Kidney (tissue), 2 donors: ENCODE measurements around the gene ATP13A1. TPM values are rescaled to one million over a fixed set of nuclear protein-coding genes. Genes with fewer than 3 reads are reported as not detected.

Source experiments
- polyA plus RNA-seq: library from polyadenylated mRNA; stranded (reverse); fragments of 350-450 nt; fragmentation: Illumina TruSeq; extraction: RNeasy Lipid Tissue Mini Kit (QIAGEN cat#74804); gene quantifications from one replicate; pipeline ENCODE4 v1.2.3, GENCODE V29; 2014; ENCODE audit warnings: low read depth, low replicate concordance; ENCODE audit not compliant: insufficient read depth
- total RNA-seq: library from RNA; stranded (reverse); fragmentation: NEBNext Ultra II Directional; extraction: Animal tissue kit (Norgen Biotek cat#: 25700); gene quantifications from one replicate; pipeline ENCODE4 v1.2.1, GENCODE V29; 2021
- donor health status: DM: yes; HTN: yes; CAD: no.

Gene ATP13A1
- total and polyA plus RNA-seq, 2 donors from 2014 or later, result 30.1 to 78.1 TPM

Other genes with a start within 250 kb of the ATP13A1 start
- 3.7 TPM for gene TSSK6, start 148.1 kb downstream of the ATP13A1 start, total RNA-seq
- 1.4 TPM for gene TSSK6, start 148.1 kb downstream of the ATP13A1 start, polyA plus RNA-seq
- 328 TPM for gene NDUFA13, start 147.5 kb downstream of the ATP13A1 start, total RNA-seq
- 627 TPM for gene NDUFA13, start 147.5 kb downstream of the ATP13A1 start, polyA plus RNA-seq
- 3.7 TPM for gene YJEFN3, start 134.8 kb downstream of the ATP13A1 start, total RNA-seq
- 3.1 TPM for gene YJEFN3, start 134.8 kb downstream of the ATP13A1 start, polyA plus RNA-seq
- gene CILP2, start 125.4 kb downstream of the ATP13A1 start, total RNA-seq, result 0.41 TPM
- gene CILP2, start 125.4 kb downstream of the ATP13A1 start, polyA plus RNA-seq, result not detected
- gene PBX4, start 45.0 kb downstream of the ATP13A1 start, total RNA-seq, result 5.7 TPM
- 3.9 TPM for gene PBX4, start 45.0 kb downstream of the ATP13A1 start, polyA plus RNA-seq
- gene LPAR2, start 35.5 kb downstream of the ATP13A1 start, total RNA-seq, result 10.4 TPM
- gene LPAR2, start 35.5 kb downstream of the ATP13A1 start, polyA plus RNA-seq, result 5.6 TPM
- gene GMIP, start 20.0 kb downstream of the ATP13A1 start, total RNA-seq, result 18.8 TPM
- 3.3 TPM for gene GMIP, start 20.0 kb downstream of the ATP13A1 start, polyA plus RNA-seq
- 21.2 TPM for gene ZNF101, start 5.2 kb upstream of the ATP13A1 start, total RNA-seq
- gene ZNF101, start 5.2 kb upstream of the ATP13A1 start, polyA plus RNA-seq, result 10.2 TPM
- 10.2 TPM for gene ZNF14, start 69.4 kb upstream of the ATP13A1 start, total RNA-seq
- 5.0 TPM for gene ZNF14, start 69.4 kb upstream of the ATP13A1 start, polyA plus RNA-seq
- gene ZNF506, start 158.1 kb upstream of the ATP13A1 start, total RNA-seq, result 37.8 TPM
- 7.4 TPM for gene ZNF506, start 158.1 kb upstream of the ATP13A1 start, polyA plus RNA-seq
- gene ZNF253, start 202.2 kb upstream of the ATP13A1 start, total RNA-seq, result 15.3 TPM
- 5.4 TPM for gene ZNF253, start 202.2 kb upstream of the ATP13A1 start, polyA plus RNA-seq
- gene ZNF93, start 237.3 kb upstream of the ATP13A1 start, total RNA-seq, result 4.5 TPM
- 1.9 TPM for gene ZNF93, start 237.3 kb upstream of the ATP13A1 start, polyA plus RNA-seq